Astrocyte (in vitro differentiated cells and primary cell): ENCODE data around the gene CHRNA3. TPM values are rescaled to one million over a fixed set of nuclear protein-coding genes. Genes with fewer than 3 reads are reported as not detected.
A peak's percentile ranks its signal among the peaks of the same experiment; 100 is the strongest.

Experiments used
- DNase-seq: peaks from one replicate; pipeline ENCODE4 v3.0.0-alpha.2; 2010; ENCODE audit warnings: low read depth
- FAIRE-seq: peaks from 2 replicates; lab custom pipeline; 2011; peaks lifted over from hg19 to GRCh38; lab: Jason Lieb, UNC
- H2AFZ ChIP-seq: 2 replicates; pipeline ENCODE4 v1.6.0; 2012; ENCODE audit warnings: low read depth, low read length, inconsistent platforms
- H3K27ac ChIP-seq: 2 replicates; pipeline ENCODE4 v1.5.1; 2011; ENCODE audit warnings: low read depth, low read length, inconsistent platforms
- H3K27me3 ChIP-seq: 2 replicates; pipeline ENCODE4 v1.6.0; 2011; ENCODE audit warnings: low read length, inconsistent platforms; ENCODE audit not compliant: insufficient read depth
- H3K36me3 ChIP-seq: 2 replicates; pipeline ENCODE4 v1.5.1; 2011; ENCODE audit warnings: low read length, inconsistent platforms; ENCODE audit not compliant: insufficient read depth
- H3K4me1 ChIP-seq: 2 replicates; pipeline ENCODE4 v1.5.1; 2011; ENCODE audit warnings: low read length, inconsistent platforms; ENCODE audit not compliant: insufficient read depth
- H3K4me2 ChIP-seq: 2 replicates; pipeline ENCODE4 v1.6.0; 2012; ENCODE audit warnings: low read length, inconsistent platforms
- H3K4me3 ChIP-seq: 2 replicates; pipeline ENCODE4 v1.5.1; 2011; ENCODE audit warnings: low read depth, mild to moderate bottlenecking, low read length, inconsistent platforms; ENCODE audit not compliant: insufficient read depth
- H3K79me2 ChIP-seq: 2 replicates; pipeline ENCODE4 v1.6.0; 2012; ENCODE audit warnings: mild to moderate bottlenecking, low read length, inconsistent platforms; ENCODE audit not compliant: insufficient read depth
- H3K9ac ChIP-seq: 2 replicates; pipeline ENCODE4 v1.6.0; 2012; ENCODE audit warnings: mild to moderate bottlenecking, low read length, inconsistent platforms
- H3K9me3 ChIP-seq: 2 replicates; pipeline ENCODE4 v1.5.1; 2012; ENCODE audit warnings: low read depth, mild to moderate bottlenecking, low read length, inconsistent platforms; ENCODE audit not compliant: insufficient read depth
- H4K20me1 ChIP-seq: 2 replicates; pipeline ENCODE4 v1.6.0; 2012; ENCODE audit warnings: low read length, inconsistent platforms; ENCODE audit not compliant: insufficient read depth
- H3K27ac Mint-ChIP-seq: one replicate; pipeline ENCODE4 v1.8.0; 2021; ENCODE audit warnings: mild to moderate bottlenecking, mixed read lengths; ENCODE audit not compliant: unreplicated experiment
- H3K27me3 Mint-ChIP-seq: one replicate; pipeline ENCODE4 v1.8.0; 2021; ENCODE audit warnings: low read depth, mixed read lengths; ENCODE audit not compliant: unreplicated experiment
- H3K36me3 Mint-ChIP-seq: one replicate; pipeline ENCODE4 v1.8.0; 2021; ENCODE audit warnings: low read depth, mixed read lengths; ENCODE audit not compliant: unreplicated experiment
- H3K4me1 Mint-ChIP-seq: one replicate; pipeline ENCODE4 v1.8.0; 2021; ENCODE audit warnings: low read depth, mixed read lengths; ENCODE audit not compliant: unreplicated experiment
- H3K4me3 Mint-ChIP-seq: one replicate; pipeline ENCODE4 v1.8.0; 2021; ENCODE audit warnings: mild to moderate bottlenecking, moderate library complexity, mixed read lengths; ENCODE audit not compliant: unreplicated experiment
- H3K9me3 Mint-ChIP-seq: one replicate; pipeline ENCODE4 v1.8.0; 2021; ENCODE audit warnings: mild to moderate bottlenecking, mixed read lengths; ENCODE audit not compliant: unreplicated experiment
- CTCF ChIP-seq: IDR thresholded peaks from 2 replicates; pipeline ENCODE4 v1.5.1; 2011; ENCODE audit warnings: low read depth, mild to moderate bottlenecking, inconsistent platforms, low read length, moderate library complexity; ENCODE audit not compliant: insufficient read depth
- EZH2 ChIP-seq: IDR thresholded peaks from 2 replicates; pipeline ENCODE4 v1.6.1; 2012; ENCODE audit warnings: mild to moderate bottlenecking, low read length, inconsistent platforms; ENCODE audit not compliant: insufficient read depth
- total RNA-seq: library from RNA; stranded (reverse); gene quantifications from 2 replicates; pipeline ENCODE4 v1.2.1, GENCODE V29; 2021

Gene CHRNA3
- total RNA-seq, 1 donor from 2014 or later, result not detected

GRCh38 chr15:78640527-78641101, 19.8 kb upstream of the CHRNA3 start:
- no peaks in the 10 kb centered on the region for H3K79me2 ChIP-seq
- TF ChIP-seq CTCF (no peak), EZH2 (peak; percentile 24)
- no peaks in the 10 kb centered on the region for H3K9me3 Mint-ChIP-seq
- peak overlapping the region; percentile 88 for H2AFZ ChIP-seq
- H3K27me3 Mint-ChIP-seq, result peaks cover 40% of the 10 kb centered on the region
- no peak overlapping the region for H3K27ac ChIP-seq
- H3K9me3 ChIP-seq, result no peaks in the 10 kb centered on the region
- no peak for DNase-seq
- FAIRE-seq, result no peak
- no peaks in the 10 kb centered on the region for H3K4me1 Mint-ChIP-seq
- H3K27me3 ChIP-seq, result peaks cover 3% of the 10 kb centered on the region
- H3K4me3 ChIP-seq, result peak overlapping the region; percentile 51
- H3K4me1 ChIP-seq, result peaks cover 7% of the 10 kb centered on the region
- no peaks in the 10 kb centered on the region for H3K36me3 ChIP-seq
- H3K27ac Mint-ChIP-seq, result no peak overlapping the region
- no peaks in the 10 kb centered on the region for H3K36me3 Mint-ChIP-seq
- no peaks in the 10 kb centered on the region for H4K20me1 ChIP-seq
- peak overlapping the region; percentile 67 for H3K4me3 Mint-ChIP-seq
- H3K9ac ChIP-seq, result no peak overlapping the region
- peak overlapping the region; percentile 85 for H3K4me2 ChIP-seq

GRCh38 chr15:78638658-78639314, 18.0 kb upstream of the CHRNA3 start:
- H3K4me3 Mint-ChIP-seq, result no peak overlapping the region
- Histone ChIP-seq H2AFZ (no peak overlapping the region), H3K79me2 (no peaks in the 10 kb centered on the region), H3K36me3 (no peaks in the 10 kb centered on the region), H3K27me3 (peaks cover 3% of the 10 kb centered on the region), H4K20me1 (no peaks in the 10 kb centered on the region), H3K4me3 (no peak overlapping the region), H3K9me3 (no peaks in the 10 kb centered on the region), H3K27ac (no peak overlapping the region), H3K9ac (no peak overlapping the region), H3K4me1 (peaks cover 7% of the 10 kb centered on the region), H3K4me2 (no peak overlapping the region)
- DNase-seq (no peak), FAIRE-seq (no peak)
- peaks cover 50% of the 10 kb centered on the region for H3K27me3 Mint-ChIP-seq
- H3K36me3 Mint-ChIP-seq, result no peaks in the 10 kb centered on the region
- no peak overlapping the region for H3K27ac Mint-ChIP-seq
- no peaks in the 10 kb centered on the region for H3K9me3 Mint-ChIP-seq
- peak; percentile 45 for TF ChIP-seq CTCF
- no peak for TF ChIP-seq EZH2
- H3K4me1 Mint-ChIP-seq, result no peaks in the 10 kb centered on the region
